Left lung (tissue), 10 donors: ENCODE results near the gene NDRG3. TPM values are rescaled to one million over a fixed set of nuclear protein-coding genes. Genes with fewer than 3 reads are reported as not detected.
"Not testable (repeated sequence)": the region's sequence is repeated elsewhere in the genome, so short reads cannot be mapped to it uniquely, and the experiment has no call there.

ENCODE experiments used
- ATAC-seq: fragments of 200-7000 bp; cut with Tn5 transposase; one replicate; pipeline ENCODE4 v1.9.1; 2020; ENCODE audit warnings: moderate library complexity
- DNase-seq, 4 donors: peaks; one replicate each; pipeline ENCODE4 v3.0.0-alpha.2; 2013 to 2020
- H3K27ac ChIP-seq, 2 donors: fragments of 200-600 bp; sonication (generic) in 1 of 2; one replicate each; pipeline versions ENCODE4 v1.5.0 to v1.8.0; 2020 to 2021
- H3K27me3 ChIP-seq, 2 donors: fragments of 200-600 bp; sonication (generic) in 1 of 2; one replicate each; pipeline versions ENCODE4 v1.5.0 to v1.8.0; 2020 to 2021
- H3K36me3 ChIP-seq, 2 donors: fragments of 200-600 bp; sonication (generic) in 1 of 2; one replicate each; pipeline versions ENCODE4 v1.5.0 to v1.8.0; 2020 to 2021
- H3K4me1 ChIP-seq, 2 donors: fragments of 200-600 bp; one replicate each; pipeline ENCODE4 v1.8.0; 2021
- H3K4me3 ChIP-seq, 2 donors: fragments of 200-600 bp; sonication (generic) in 1 of 2; one replicate each; pipeline versions ENCODE4 v1.5.0 to v1.8.0; 2020 to 2021; ENCODE audit warnings: mild to moderate bottlenecking in 1 of 2
- H3K9me3 ChIP-seq, 2 donors: fragments of 200-600 bp; sonication (generic) in 1 of 2; one replicate each; pipeline versions ENCODE4 v1.5.0 to v1.8.0; 2020 to 2021
- intact Hi-C, 2 donors: fragments of 100-400 bp; cut with DNase I; formaldehyde crosslinking; loops; one replicate each; pipeline versions ENCODE4 v1.11.2 to v1.14.2; 2022
- polyA plus RNA-seq, 6 donors: library from polyadenylated mRNA; unstranded; fragments of 120-200 nt; gene quantifications; one replicate each; pipeline ENCODE4 v1.2.1, GENCODE V29; 2013; ENCODE audit not compliant: insufficient read length in 6 of 6
- total RNA-seq, 2 donors: library from RNA; stranded (reverse); fragmentation: NEBNext Ultra II Directional; extraction: Animal tissue kit (Norgen Biotek cat#: 25700); gene quantifications; one replicate each; pipeline ENCODE4 v1.2.1, GENCODE V29; 2021
- TF ChIP-seq, protein P1 (sequence below), 2 donors: fragments of 200-600 bp; sonication (generic) in 1 of 2; IDR thresholded peaks; one replicate each; pipeline versions ENCODE4 v1.5.0 to v1.8.0; 2021; ENCODE audit warnings: antibody characterized with exemption in 2 of 2
- donor health status: DM: no; HTN: yes; CAD: no.
- donor health status: DM: no; HTN: no; CAD: no.

Gene NDRG3
- total and polyA plus RNA-seq, 8 donors: 28.6 to 41.2 (median 33.9) TPM

DNA sequence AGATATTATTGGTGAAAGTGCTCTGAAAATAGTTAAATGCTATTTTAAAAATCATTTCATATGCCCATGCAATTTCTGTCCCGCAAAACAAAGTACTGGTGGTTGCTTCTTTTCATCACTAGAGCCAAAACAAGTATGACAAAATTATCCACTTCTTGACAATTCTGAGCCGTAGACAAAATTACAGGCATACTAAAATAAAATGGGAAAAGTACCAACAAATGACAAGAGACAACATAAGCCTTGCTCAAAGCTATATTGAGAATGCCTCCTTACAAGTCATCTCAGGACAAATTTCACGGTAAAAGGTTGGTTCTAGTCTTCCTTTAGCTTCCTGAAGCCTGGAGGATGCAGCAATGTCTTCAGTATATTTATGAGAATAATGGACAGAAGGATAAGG, 28.9 kb downstream of the NDRG3 start:
- intact Hi-C loops: no loop called here
- H3K36me3 ChIP-seq: peaks cover 0 to 30% of the 10 kb centered on the region in 2 donors
- DNase-seq (no peak), ATAC-seq (no peak)
- no peak overlapping the region for H3K27ac ChIP-seq
- H3K27me3 ChIP-seq: no peaks in the 10 kb centered on the region
- TF ChIP-seq, protein P1, sequence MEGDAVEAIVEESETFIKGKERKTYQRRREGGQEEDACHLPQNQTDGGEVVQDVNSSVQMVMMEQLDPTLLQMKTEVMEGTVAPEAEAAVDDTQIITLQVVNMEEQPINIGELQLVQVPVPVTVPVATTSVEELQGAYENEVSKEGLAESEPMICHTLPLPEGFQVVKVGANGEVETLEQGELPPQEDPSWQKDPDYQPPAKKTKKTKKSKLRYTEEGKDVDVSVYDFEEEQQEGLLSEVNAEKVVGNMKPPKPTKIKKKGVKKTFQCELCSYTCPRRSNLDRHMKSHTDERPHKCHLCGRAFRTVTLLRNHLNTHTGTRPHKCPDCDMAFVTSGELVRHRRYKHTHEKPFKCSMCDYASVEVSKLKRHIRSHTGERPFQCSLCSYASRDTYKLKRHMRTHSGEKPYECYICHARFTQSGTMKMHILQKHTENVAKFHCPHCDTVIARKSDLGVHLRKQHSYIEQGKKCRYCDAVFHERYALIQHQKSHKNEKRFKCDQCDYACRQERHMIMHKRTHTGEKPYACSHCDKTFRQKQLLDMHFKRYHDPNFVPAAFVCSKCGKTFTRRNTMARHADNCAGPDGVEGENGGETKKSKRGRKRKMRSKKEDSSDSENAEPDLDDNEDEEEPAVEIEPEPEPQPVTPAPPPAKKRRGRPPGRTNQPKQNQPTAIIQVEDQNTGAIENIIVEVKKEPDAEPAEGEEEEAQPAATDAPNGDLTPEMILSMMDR (IDR thresholded peaks at IDR 0.05): no peak
- H3K9me3 ChIP-seq: no peaks in the 10 kb centered on the region
- H3K4me1 ChIP-seq: no peaks in the 10 kb centered on the region
- no peak overlapping the region for H3K4me3 ChIP-seq

DNA sequence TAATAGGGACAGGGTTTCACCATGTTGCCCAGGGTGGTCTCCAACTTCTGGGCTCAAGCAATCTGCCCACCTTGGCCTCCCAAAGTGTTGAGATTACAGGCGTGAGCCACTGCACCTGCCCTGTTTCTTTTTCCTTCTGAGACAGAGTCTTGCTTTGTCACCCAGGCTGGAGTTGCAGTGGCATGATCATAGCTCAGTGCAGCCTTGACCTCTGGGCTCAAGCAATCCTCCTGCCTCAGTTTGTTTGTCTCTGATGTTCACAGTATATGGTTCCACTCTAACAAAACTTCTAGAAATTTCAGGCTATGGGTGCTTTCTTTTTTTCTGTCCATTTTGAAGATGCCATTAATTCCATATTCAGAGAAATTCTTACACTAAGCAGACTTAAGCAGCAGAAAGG, 33.1 kb downstream of the NDRG3 start:
- no peak for ATAC-seq
- Histone ChIP-seq H3K9me3 (no peaks in the 10 kb centered on the region), H3K36me3 (no peaks in the 10 kb centered on the region), H3K4me3 (no peak overlapping the region), H3K4me1 (no peaks in the 10 kb centered on the region), H3K27me3 (no peaks in the 10 kb centered on the region), H3K27ac (no peak overlapping the region)
- intact Hi-C loops: no loop called here
- DNase-seq: no peak
- TF ChIP-seq, protein P1 (IDR thresholded peaks at IDR 0.05): no peak

DNA sequence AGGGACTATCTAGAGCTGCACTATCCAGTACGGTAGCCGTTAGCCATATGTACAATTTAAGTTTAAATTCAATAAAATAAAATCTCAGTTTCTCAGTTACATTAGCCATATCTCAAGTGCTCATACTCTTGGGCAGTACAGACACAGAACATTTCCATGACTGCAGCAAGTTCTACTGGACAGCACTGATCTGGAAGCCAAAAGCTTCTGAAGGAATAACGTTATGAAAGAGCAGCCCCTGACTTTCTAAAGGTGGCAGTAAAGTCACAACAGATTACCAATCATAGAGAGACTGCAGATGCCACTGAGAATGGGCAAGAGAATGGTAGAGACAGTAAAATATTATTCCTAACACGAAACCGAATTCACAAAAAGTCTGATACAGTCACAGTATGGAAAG, 36.8 kb downstream of the NDRG3 start:
- DNase-seq: no peak
- intact Hi-C loops: no loop called here
- Histone ChIP-seq H3K36me3 (peaks cover 0 to 7% of the 10 kb centered on the region in 2 donors), H3K27me3 (no peaks in the 10 kb centered on the region), H3K4me3 (no peak overlapping the region), H3K4me1 (no peaks in the 10 kb centered on the region), H3K9me3 (no peaks in the 10 kb centered on the region), H3K27ac (no peak overlapping the region)
- ATAC-seq: no peak
- TF ChIP-seq, protein P1 (IDR thresholded peaks at IDR 0.05): no peak

DNA sequence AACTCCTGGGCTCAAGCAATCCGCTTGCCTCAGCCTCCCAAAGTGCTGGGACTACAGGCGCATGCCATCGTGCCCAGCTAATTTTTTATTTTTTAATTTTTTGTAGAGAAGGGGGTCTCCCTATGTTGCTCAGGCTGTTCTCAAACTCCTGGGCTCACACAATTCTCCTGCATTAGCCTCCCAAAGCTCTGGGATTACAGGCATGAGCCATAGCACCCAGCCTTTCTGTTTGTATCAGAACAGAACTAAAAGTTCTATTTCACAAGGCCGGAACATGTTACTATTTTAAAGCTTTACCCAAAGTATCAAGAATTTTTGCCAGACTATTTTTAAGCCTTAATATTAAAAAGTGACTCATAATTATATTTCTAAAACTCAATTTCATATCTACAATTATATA, 42.4 kb downstream of the NDRG3 start:
- no peaks in the 10 kb centered on the region for H3K9me3 ChIP-seq
- H3K4me3 ChIP-seq: no peak overlapping the region
- peaks cover 0 to 7% of the 10 kb centered on the region in 2 donors for H3K36me3 ChIP-seq
- intact Hi-C loops: no loop called here
- TF ChIP-seq, protein P1 (IDR thresholded peaks at IDR 0.05): no peak
- no peaks in the 10 kb centered on the region for H3K27me3 ChIP-seq
- H3K27ac ChIP-seq: no peak overlapping the region
- DNase-seq (no peak), ATAC-seq (no peak)
- H3K4me1 ChIP-seq: no peaks in the 10 kb centered on the region

DNA sequence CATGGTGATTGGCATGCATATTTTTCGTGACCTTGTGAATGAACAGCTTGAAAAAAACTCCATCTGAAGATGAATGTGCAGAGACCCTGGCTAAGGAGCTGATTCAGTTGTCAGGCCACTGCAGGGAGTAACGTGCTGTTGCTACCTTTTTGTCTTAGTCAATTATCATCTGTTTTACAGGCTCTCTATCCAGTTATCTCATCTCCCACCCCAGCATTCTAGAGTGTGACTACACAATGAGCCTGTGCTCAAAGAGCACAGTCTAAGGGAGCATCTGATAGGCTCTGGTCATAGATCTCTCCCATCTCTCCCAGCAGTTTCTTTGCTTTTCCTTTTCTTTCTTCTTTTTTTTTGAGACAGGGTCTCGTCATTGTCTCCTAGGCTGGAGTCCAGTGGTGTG, 45.5 kb downstream of the NDRG3 start:
- no peaks in the 10 kb centered on the region for H3K27me3 ChIP-seq
- no peak for ATAC-seq
- H3K27ac ChIP-seq: no peak overlapping the region
- no peaks in the 10 kb centered on the region for H3K9me3 ChIP-seq
- intact Hi-C loops: no loop called here
- TF ChIP-seq, protein P1 (IDR thresholded peaks at IDR 0.05): no peak
- DNase-seq: no peak
- no peak overlapping the region for H3K4me3 ChIP-seq
- no peaks in the 10 kb centered on the region for H3K4me1 ChIP-seq
- H3K36me3 ChIP-seq: no peaks in the 10 kb centered on the region

DNA sequence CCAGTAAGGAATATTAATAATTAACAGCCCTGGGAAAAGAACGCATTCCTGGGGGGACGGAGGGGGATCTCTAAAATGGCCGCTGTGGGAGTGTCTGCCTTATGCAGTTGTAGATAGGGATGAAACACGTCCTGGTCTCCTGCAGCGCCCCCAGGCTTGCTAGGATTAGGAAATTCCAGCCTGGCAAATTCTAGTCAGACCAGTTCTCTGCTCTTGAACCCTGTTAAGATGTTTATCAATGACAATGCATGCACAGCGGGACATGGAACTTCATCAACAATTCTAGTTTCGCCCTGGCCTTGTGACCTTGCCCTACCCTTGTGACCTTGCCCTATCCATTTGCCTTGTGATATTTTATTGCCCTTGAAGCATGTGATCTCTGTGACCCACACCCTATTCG, 50.4 kb downstream of the NDRG3 start:
- H3K27me3 ChIP-seq, H3K4me1 ChIP-seq, H3K4me3 ChIP-seq, ATAC-seq, H3K27ac ChIP-seq, DNase-seq, intact Hi-C loops, H3K36me3 ChIP-seq, H3K9me3 ChIP-seq: not testable (repeated sequence)
